Measurements from ENCODE around the gene KCNK15.
"Not testable (repeated sequence)": the region's sequence is repeated elsewhere in the genome, so short reads cannot be mapped to it uniquely, and the experiment has no call there.

The KCNK15 gene

DNA sequence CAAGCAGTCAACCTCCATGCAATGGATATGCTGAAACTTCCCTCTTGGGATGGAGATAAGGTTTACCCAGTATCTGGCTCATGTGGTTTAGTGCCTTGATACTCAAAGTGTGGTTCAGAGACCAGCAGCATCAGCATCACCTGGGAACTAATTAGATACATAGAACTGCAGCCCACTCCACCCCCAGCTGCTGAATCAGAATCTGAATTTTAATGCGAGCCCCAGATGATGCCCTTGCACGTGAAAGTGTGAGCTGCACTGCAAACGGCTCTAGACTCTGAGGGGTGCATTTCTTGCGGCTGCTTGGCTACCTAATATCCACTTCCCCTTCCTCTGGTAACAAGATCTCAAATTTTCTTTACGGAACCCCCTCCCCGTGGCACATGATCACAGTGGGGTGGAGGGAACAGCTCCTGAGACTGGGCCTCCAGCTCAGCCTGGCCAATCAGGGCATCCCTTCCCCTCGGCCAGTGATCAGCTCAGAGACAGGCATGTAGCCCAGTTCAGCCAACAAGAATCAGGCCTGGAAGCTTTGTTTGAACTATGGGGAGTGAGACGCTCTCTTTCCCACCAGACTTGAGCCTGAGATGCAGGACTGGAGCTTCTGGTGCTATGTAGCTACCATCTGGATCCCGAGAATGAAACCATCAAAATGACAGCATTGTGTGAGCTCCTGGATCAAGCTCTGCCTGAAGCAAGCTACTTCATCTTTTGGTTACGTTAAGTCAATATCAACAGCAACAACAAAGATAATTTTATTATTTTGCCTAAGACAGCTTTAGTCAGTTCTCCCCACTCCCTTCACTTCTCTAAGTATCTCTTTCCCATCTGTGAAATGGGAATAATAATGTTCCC, 12.8 kb downstream of the KCNK15 start:
- no peak for DNase-seq (ENCODE audit: low spot score)

DNA sequence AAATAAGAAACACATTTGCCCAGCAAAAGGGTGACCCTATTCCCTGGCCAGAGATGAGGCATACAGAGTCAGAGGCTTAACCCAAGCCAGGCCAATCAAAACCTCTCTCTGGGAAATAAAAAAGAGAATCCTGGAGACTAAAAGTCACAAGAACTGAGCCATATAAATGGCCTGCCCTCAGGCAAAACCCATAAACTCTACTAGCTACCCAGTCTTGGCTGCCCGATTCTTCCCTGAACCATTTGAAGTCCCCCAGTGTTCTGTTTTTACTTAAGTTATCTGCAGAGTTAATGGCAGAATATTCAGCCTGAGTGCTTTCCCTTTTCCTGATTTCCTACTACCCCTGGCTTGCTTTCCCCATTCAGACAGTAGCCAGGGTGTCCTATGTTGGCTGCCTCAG, 13.9 kb downstream of the KCNK15 start:
- no peak for DNase-seq (ENCODE audit: low spot score)

GRCh38 chr20:44761423-44761822, 15.8 kb downstream of the KCNK15 start:
- DNase-seq (ENCODE audit: low spot score): no peak

GRCh38 chr20:44762466-44763140, 16.9 kb downstream of the KCNK15 start:
- DNase-seq (ENCODE audit: low spot score): no peak

DNA sequence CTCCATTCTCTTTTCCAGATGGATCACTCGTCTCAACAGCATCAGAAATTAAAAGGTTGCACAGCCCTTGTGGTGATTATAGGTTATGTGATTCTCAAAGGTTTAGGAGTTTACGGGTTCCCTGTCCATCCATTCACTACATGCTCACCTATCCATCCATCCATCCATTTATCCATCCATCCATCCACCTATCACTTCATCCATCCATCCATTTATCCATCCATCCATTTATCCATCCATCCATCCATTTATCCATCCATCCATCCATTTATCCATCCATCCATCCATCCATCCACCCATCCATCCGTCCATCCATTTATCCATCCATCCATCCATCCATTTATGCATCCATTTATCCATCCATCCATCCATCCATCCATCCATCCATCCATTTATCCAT, 18.1 kb downstream of the KCNK15 start:
- DNase-seq (ENCODE audit: low spot score): not testable (repeated sequence)

- no peak for DNase-seq (ENCODE audit: low spot score)
Observed at GRCh38 chr20:44765091-44765490, 19.4 kb downstream of the KCNK15 start.

DNA sequence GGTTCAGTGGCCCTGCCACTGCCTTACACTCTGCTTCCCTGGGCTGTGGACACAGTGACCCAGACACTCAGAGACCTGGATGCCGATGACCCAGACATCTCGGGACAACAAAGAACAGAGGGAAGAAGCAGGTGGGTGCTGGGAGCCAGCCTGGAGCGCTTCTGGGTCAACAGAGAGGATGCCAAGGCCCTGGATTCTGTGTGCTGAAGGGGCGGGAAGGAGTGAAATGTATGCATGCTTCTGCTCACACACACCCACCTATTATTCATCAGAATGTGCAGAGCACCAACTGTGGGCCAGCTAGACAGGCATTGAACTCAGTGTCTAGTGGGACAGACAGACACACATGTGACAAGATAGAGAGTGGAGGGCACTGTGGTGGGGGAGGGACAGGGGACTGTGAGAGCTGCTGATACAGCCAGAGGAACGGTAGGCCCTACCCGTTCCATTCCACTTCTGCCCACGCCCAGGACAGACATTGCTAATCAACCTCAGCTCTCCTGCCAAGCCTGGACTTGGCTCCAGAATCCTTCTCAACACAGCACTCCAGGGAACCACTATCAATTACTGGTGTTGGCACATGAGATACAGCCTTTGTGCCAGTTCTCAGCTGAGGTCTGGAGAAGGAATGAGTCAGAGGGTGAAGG, 20.2 kb downstream of the KCNK15 start:
- no peak for DNase-seq (ENCODE audit: low spot score)

DNA sequence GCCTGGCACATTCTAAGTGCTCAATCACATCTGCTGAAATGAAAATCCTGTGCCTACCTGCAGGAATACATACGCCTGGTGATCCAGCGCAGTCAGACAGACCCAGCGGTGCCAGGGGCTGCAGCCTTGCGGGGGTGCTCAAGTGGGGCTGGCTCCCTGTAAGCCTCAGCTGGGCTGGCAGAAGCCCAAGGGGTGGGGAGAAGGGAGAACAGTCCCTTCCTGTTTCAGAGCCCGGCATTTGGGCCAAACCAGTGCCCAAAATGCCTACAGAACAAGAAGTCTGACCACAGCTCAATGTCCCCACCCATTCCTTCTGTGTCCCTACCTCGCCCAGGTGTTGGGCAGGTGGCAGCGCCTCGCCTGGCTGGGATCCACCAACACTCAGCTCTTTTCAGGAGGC, 22.6 kb downstream of the KCNK15 start:
- no peak for DNase-seq (ENCODE audit: low spot score)

DNA sequence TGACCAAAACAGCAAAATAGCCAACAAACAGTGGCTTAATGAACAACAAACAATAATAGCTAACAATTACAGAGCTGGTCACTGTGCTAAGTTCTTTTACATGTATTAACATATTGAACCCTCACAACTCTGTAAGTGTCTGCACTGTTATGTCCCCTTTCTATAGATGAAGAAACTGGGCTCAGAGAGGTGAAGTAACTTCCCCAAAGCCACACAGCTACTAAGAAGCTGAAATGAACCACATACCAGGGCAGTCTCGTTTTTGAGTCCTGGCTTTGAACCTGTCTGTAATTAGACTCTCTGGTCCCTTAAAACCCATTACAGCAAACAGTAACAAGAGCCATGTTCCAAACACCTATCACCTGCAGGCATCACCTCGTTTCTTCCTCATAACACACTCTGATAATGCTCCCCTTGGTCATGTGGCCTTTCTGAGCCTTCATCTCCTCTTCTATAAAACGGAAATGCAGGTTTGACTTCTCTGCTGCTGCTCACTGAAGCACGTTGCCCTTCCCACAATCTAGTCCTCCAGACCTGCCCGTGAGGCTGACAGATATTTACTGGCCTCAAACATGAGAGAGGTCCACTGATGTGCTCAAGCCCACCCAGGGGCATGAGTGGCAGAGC, 23.3 kb downstream of the KCNK15 start:
- DNase-seq (ENCODE audit: low spot score): no peak

DNA sequence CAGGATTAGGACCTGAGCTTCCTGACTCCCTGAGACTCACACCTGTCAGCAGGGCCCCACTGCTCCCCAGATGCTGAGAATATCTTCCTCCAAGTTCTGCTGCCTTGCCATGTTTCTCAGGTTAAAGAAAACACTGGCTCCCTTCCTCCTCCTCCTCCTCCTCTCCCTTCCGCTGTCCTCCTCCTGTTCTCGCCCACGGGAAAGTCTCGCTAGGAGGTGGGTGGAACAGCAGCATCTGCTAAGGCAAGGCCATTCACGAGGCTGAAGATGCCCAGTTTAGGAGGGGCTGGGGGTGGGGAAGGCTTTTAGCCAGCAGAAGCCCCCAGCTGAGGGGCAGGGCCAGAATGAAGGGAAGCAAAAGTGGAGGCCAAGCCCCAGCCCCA, 23.8 kb downstream of the KCNK15 start:
- DNase-seq (ENCODE audit: low spot score): no peak

- no peak for DNase-seq (ENCODE audit: low spot score)
Observed at GRCh38 chr20:44770484-44771171, 25.0 kb downstream of the KCNK15 start.

DNA sequence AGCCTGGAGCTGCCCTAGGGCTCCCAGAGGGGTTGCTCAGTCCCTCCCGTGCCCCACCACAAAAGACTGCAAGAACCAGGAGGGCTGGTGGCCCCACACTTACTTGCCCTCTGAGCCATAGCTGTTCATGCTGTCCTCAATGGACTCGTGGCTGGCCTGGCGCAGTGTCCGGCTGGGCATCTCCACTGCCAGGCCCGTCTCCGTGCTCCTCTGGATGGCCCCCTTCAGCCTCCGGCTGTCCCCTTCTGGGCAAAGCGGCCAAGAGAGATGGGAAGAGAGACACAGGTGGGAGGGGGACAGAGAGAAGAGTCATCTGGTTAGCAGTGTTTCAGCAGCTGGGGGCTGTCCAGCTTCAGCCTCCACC, 25.5 kb downstream of the KCNK15 start:
- DNase-seq (ENCODE audit: low spot score): no peak

- no peak for DNase-seq (ENCODE audit: low spot score)
Observed at GRCh38 chr20:44772636-44773035, 27.0 kb downstream of the KCNK15 start.

DNA sequence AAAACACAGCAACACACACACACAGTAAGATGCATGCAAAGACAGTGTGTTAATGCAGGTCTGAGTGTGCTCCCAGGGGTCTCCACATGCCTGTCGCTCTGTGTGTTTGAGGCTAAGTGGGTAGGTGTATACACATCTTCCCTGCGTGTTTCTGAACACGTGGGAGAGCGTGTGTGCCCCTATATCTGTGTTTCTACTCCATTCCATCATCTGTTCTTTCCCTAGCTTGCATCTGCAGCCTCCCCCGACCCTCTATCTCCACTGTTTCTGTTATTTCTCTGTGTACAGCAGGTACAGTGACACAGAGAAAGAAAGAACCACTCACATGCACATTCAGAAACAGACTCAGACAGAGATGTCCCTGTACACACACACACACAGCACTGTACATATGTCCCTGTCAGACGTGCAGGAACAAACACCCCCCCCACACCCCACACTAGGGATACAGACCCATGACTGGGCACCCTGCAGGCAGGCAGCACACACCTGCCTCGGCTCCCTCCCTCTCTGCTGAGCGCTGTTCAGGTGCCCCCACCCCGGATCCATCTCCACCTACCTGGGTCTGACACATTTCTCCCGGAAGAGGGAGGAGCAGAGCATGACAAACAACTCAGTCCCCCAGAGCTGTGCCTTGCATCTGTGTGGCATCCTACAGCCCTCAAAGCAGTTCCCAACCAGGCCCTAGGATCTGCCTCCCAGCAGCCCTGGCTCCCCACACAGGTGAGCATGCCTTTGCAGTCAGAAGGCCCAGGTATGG, 27.6 kb downstream of the KCNK15 start:
- no peak for DNase-seq (ENCODE audit: low spot score)

DNA sequence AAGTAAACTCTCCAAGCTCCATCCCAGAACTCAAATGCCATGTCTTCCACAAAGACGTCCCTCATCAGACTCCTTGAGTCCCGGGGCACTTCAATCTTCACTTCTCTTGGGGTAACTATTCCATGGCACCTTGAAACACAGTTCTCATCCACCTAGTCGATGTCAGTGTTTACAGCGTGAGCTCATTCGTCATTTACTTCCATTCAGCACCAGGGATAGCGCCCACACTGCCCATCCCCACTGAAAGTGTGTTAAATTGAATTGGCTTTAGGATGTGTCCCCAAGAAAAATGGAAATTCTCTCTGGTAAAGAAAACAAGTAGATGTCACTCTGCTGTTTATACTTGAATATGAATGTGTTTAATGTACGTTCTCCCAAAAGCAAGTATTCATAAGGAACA, 31.3 kb downstream of the KCNK15 start:
- DNase-seq (ENCODE audit: low spot score): no peak

DNA sequence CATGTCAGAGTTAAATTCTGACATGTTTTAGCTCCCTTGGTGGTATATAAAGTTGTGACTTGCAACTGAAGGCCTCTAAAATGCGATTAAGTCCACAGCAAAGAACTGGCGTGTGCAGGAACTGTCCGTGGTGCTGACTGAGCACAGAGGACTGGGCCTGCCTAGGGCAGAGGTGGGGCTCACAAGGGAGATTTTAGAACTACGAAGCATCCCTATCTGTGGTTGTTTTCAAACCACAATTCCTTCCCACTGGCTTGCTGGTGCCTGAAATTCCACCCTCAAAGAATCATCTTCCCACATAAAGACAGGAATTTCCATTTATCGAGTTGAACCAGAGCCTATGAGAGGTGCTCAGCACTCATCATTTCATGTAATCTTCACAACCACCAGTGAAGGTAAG, 34.6 kb downstream of the KCNK15 start:
- peak; percentile 48 for DNase-seq (ENCODE audit: low spot score)

DNA sequence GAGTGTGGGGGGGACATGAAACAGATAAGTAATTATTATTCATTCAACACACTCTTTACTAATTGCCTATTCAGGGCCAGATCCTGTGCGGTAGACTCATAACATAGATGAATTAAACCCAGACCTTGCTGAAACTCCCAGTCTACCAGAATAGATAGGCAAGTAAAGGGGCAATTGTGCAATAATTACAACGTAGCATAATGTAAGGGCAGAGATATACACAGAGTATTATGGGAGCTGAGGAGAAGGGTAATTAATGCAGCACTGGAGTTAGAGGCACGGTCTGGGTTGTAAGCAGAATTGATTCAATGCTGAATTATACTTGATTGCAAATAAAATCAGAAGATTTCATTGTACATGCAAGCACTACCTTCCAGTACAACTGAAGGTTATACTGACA, 35.5 kb downstream of the KCNK15 start:
- no peak for DNase-seq (ENCODE audit: low spot score)

DNA sequence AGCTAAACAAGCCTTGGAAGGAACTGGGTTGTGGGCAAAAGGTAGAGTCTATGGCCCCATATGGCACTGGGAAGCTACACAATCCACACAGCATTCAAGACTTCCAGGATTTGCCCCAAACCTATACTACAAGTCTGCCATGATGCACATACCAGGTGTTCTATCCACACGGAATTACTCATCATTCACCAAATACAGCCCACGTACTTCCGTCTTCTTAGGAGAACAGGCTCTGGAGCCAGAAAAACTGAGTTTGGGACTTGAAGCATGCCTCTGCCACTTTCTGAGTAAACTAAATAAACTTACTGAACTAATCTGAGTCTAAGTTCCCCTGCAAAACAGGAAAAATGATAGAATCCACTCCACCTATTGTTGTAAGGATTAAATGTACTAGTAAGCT, 36.1 kb downstream of the KCNK15 start:
- no peak for DNase-seq (ENCODE audit: low spot score)

GRCh38 chr20:44784688-44785087, 39.0 kb downstream of the KCNK15 start:
- no peak for DNase-seq (ENCODE audit: low spot score)

DNA sequence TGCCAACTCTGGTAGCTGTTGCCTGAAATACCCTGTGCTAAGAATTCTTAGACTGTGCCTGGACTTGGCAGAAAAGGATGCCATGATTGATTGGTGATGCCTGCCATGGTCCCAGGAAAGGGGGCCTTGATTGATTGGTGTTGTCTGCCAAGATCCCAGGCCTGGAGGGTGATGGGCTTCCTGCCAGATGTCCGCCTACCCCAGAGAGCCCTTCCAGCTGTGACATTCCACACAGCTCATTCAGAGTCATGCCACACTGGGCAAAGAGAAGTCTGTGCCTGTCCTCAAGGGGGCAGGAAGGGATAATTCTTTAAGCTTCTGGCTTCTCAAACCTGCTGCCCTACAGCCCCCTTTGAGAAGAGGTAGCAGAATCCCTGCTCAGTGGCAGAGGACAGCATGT, 40.1 kb downstream of the KCNK15 start:
- DNase-seq (ENCODE audit: low spot score): no peak

DNA sequence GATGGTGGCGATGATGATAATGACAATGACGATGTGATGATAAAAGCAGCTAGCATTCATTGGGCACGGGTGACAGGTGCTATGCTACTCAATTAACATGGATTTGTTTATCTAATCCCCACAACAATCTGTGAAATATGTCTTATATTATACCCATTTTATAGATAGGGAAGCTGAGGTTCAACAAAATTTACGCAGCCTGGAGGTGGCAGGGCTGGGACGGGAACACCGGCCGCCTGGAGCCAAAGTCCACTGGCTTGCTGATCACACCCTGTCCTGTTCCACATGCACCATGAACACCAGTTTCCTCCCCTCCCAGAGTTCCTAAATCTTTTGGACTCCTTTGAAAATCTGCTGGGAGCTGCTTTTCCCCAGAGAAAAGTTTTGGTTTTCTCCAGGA, 41.6 kb downstream of the KCNK15 start:
- no peak for DNase-seq (ENCODE audit: low spot score)
